ENCODE measurements around the gene TDRD1. TPM values are rescaled to one million over a fixed set of nuclear protein-coding genes. Genes with fewer than 3 reads are reported as not detected.

Gene TDRD1
- total and polyA plus RNA-seq, 8 donors, result 0.08 to 1.8 (median 0.65) TPM

DNA sequence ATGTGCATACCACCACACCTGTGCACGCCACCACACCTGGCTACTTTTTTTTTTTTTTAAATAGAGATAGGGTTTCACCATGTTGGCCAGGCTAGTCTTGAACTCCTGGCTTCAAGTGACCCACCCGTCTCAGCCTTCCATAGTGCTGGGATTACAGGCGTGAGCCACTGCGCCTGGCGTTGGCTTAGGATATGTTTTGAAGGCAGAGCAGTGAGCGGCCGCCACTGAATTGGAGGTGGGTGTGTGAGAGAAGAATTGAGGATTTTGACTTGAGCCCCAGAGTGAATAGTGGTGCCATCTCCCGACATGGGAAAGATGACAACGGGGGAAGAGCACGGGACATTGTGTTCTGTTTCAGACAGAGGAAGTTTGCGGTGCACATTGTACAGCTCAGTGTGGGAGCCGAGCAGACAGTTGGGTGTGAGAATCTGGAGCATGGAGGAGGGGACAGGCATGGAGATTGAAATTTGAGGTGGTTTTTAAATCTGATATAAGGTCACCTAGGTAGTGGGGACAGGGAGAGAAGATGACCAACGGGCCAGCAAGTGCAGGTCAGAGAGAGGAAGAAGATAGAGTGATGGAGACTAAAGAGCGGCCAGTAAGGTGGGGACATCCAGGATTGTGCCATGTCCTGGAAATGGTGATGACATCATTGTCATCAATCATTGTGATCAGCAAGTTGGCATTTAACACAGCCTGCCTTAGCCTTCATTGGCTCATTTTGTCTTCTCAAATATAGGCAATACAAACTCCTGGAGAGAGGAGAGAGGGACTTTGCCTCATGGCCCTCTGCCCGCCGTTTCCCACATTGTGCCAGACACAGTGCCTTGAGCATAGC, 95.7 kb downstream of the TDRD1 start:
- H3K4me1 ChIP-seq, result peaks cover 0 to 5% (median 0%) of the 10 kb centered on the region in 3 donors
- no peak for ATAC-seq
- FAIRE-seq, result no peak
- WGBS, 2 donors, result 93 to 95% methylated on average over 16 of the region's 16 CpGs
- no peak for DNase-seq
- TF ChIP-seq, protein P1, sequence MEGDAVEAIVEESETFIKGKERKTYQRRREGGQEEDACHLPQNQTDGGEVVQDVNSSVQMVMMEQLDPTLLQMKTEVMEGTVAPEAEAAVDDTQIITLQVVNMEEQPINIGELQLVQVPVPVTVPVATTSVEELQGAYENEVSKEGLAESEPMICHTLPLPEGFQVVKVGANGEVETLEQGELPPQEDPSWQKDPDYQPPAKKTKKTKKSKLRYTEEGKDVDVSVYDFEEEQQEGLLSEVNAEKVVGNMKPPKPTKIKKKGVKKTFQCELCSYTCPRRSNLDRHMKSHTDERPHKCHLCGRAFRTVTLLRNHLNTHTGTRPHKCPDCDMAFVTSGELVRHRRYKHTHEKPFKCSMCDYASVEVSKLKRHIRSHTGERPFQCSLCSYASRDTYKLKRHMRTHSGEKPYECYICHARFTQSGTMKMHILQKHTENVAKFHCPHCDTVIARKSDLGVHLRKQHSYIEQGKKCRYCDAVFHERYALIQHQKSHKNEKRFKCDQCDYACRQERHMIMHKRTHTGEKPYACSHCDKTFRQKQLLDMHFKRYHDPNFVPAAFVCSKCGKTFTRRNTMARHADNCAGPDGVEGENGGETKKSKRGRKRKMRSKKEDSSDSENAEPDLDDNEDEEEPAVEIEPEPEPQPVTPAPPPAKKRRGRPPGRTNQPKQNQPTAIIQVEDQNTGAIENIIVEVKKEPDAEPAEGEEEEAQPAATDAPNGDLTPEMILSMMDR (IDR thresholded peaks at IDR 0.05), result no peak
- H3K27me3 ChIP-seq, result no peaks in the 10 kb centered on the region
- H3K4me3 ChIP-seq, result no peak overlapping the region
- H3K9me3 ChIP-seq, result no peaks in the 10 kb centered on the region
- intact Hi-C loops (cut with DNase I), result no loop called here
- H3K36me3 ChIP-seq, result no peaks in the 10 kb centered on the region
- H3K27ac ChIP-seq, result no peak overlapping the region

- ATAC-seq (no peak), FAIRE-seq (no peak), DNase-seq (no peak)
- Histone ChIP-seq H3K27me3 (no peaks in the 10 kb centered on the region), H3K36me3 (no peaks in the 10 kb centered on the region), H3K9me3 (no peaks in the 10 kb centered on the region), H3K4me1 (peaks cover 0 to 2% (median 0%) of the 10 kb centered on the region in 3 donors), H3K4me3 (no peak overlapping the region), H3K27ac (no peak overlapping the region)
- 92 to 94% methylated on average over 6 of the region's 6 CpGs for WGBS, 2 donors
- intact Hi-C loops (cut with DNase I), result no loop called here
- TF ChIP-seq, protein P1 (IDR thresholded peaks at IDR 0.05), result no peak
These were observed 96.9 kb downstream of the TDRD1 start for GRCh38 chr10:114276066-114276465.

- no peak for ATAC-seq
- no peak for DNase-seq
- intact Hi-C loops (cut with DNase I), result no loop called here
These were observed 97.5 kb downstream of the TDRD1 start for GRCh38 chr10:114276671-114277070.

GRCh38 chr10:114278140-114278883, 99.2 kb downstream of the TDRD1 start:
- Histone ChIP-seq H3K27me3 (no peaks in the 10 kb centered on the region), H3K27ac (no peak overlapping the region), H3K4me1 (no peaks in the 10 kb centered on the region), H3K9me3 (no peaks in the 10 kb centered on the region), H3K36me3 (no peaks in the 10 kb centered on the region), H3K4me3 (no peak overlapping the region)
- FAIRE-seq, result no peak
- ATAC-seq, result no peak
- TF ChIP-seq, protein P1 (IDR thresholded peaks at IDR 0.05), result no peak
- WGBS, 2 donors, result 85 to 91% methylated on average over 22 of the region's 22 CpGs
- intact Hi-C loops (cut with DNase I), result no loop called here
- no peak for DNase-seq

More at GRCh38 chr10:114276671-114277070, 97.5 kb downstream of the TDRD1 start:
- H3K27ac ChIP-seq, result no peak overlapping the region
- TF ChIP-seq, protein P1 (IDR thresholded peaks at IDR 0.05), result no peak
- no peak for FAIRE-seq
- no peaks in the 10 kb centered on the region for H3K4me1 ChIP-seq
- H3K9me3 ChIP-seq, result no peaks in the 10 kb centered on the region
- no peaks in the 10 kb centered on the region for H3K36me3 ChIP-seq
- H3K27me3 ChIP-seq, result no peaks in the 10 kb centered on the region
- 90% methylated on average over 6 of the region's 6 CpGs for WGBS, 2 donors
- no peak overlapping the region for H3K4me3 ChIP-seq

- ATAC-seq (no peak), FAIRE-seq (no peak), DNase-seq (no peak)
- H3K27ac ChIP-seq, result no peak overlapping the region
- H3K27me3 ChIP-seq, result no peaks in the 10 kb centered on the region
- no peaks in the 10 kb centered on the region for H3K36me3 ChIP-seq
- WGBS, 2 donors, result 71 to 77% methylated on average over 4 of the region's 4 CpGs
- no peaks in the 10 kb centered on the region for H3K4me1 ChIP-seq
- H3K9me3 ChIP-seq, result no peaks in the 10 kb centered on the region
- H3K4me3 ChIP-seq, result no peak overlapping the region
- TF ChIP-seq, protein P1 (IDR thresholded peaks at IDR 0.05), result no peak
- intact Hi-C loops (cut with DNase I), result no loop called here
These were observed 99.7 kb downstream of the TDRD1 start for GRCh38 chr10:114278884-114279191.

Measured in pancreas (tissue), 10 donors.